Right lobe of liver (tissue), 6 donors: ENCODE measurements around the gene SLC38A10. TPM values are rescaled to one million over a fixed set of nuclear protein-coding genes. Genes with fewer than 3 reads are reported as not detected.

Source experiments
- ATAC-seq, 4 donors: fragments of 200-7000 bp; cut with Tn5 transposase; one replicate each; pipeline ENCODE4 v1.9.1; 2020; ENCODE audit warnings: mild to moderate bottlenecking in 4 of 4, moderate library complexity in 4 of 4
- DNase-seq, 3 donors: peaks; one replicate each; pipeline ENCODE4 v3.0.0-alpha.2; 2020
- H3K27ac ChIP-seq, 3 donors: fragments of 200-600 bp; one replicate each; pipeline ENCODE4 v1.8.0; 2022
- H3K27me3 ChIP-seq, 2 donors: fragments of 200-600 bp; one replicate each; pipeline ENCODE4 v1.8.0; 2022
- H3K36me3 ChIP-seq, 4 donors: fragments of 200-600 bp; sonication (generic) in 1 of 4; one replicate each; pipeline versions ENCODE4 v1.5.1 to v1.8.0; 2017 to 2022; ENCODE audit warnings: control low read depth in 1 of 4
- H3K4me1 ChIP-seq, 4 donors: fragments of 200-600 bp; sonication (generic) in 1 of 4; one replicate each; pipeline versions ENCODE4 v1.5.1 to v1.8.0; 2017 to 2022; ENCODE audit warnings: control low read depth in 1 of 4
- H3K4me3 ChIP-seq, 3 donors: fragments of 200-600 bp; one replicate each; pipeline ENCODE4 v1.8.0; 2022
- H3K9me3 ChIP-seq, 4 donors: fragments of 200-600 bp; sonication (generic) in 1 of 4; one replicate each; pipeline versions ENCODE4 v1.5.1 to v1.8.0; 2017 to 2022; ENCODE audit warnings: control low read depth in 1 of 4
- CTCF ChIP-seq, 4 donors: fragments of 200-600 bp in 3 of 4; fragments of 450-650 bp in 1 of 4; IDR thresholded peaks; one replicate each; pipeline versions ENCODE4 v1.5.1 to v1.8.0; 2016 to 2022; ENCODE audit warnings: antibody characterized with exemption in 4 of 4, mild to moderate bottlenecking in 2 of 4
- POLR2A ChIP-seq: fragments of 450-650 bp; IDR thresholded peaks from one replicate; pipeline ENCODE4 v1.6.1; 2017; ENCODE audit warnings: antibody characterized with exemption, mild to moderate bottlenecking
- WGBS: methylation state at CpG from one replicate; pipeline ENCODE4 v1.1.6; 2018; ENCODE audit warnings: low coverage, low lambda C conversion rate; ENCODE audit not compliant: insufficient coverage; ENCODE audit errors: missing lambda C conversion rate; 5-methylcytosine and 5-hydroxymethylcytosine counted together
- intact Hi-C, 2 donors: fragments of 100-400 bp; cut with DNase I; formaldehyde crosslinking; loops; one replicate each; pipeline versions ENCODE4 v1.11.2 to v1.14.1; 2022
- total RNA-seq, 6 experiments: library from RNA; depleted of rRNA in 2 of 6; stranded (reverse); fragments of >200 nt in 2 of 6; fragmentation: NEBNext Ultra II Directional in 3 of 6; extraction: Animal tissue kit (Norgen Biotek cat#: 25700) in 3 of 6; gene quantifications; one replicate each; pipeline versions ENCODE4 v1.1.0 to v1.2.4, GENCODE V29; 2016 to 2023
- donor health status: DM: no; HTN: yes; CAD: no.
- donor health status: DM: no; HTN: no; CAD: no.
- donor health status: DM: no; HTN: no; CAD: no.
- donor health status: DM: no; HTN: yes; CAD: no.
- donor health status: DM: no; HTN: yes; CAD: no.

The SLC38A10 gene
- total RNA-seq, 6 experiments from 2014 or later: 60.9 to 104 (median 86.1) TPM

GRCh38 chr17:81302324-81302723 lies 7.2 kb upstream of the SLC38A10 start:
- peaks cover 0 to 23% (median 8%) of the 10 kb centered on the region in 4 donors for H3K4me1 ChIP-seq
- no peak for DNase-seq
- intact Hi-C loops: no loop called here
- no peaks in the 10 kb centered on the region for H3K27me3 ChIP-seq
- H3K9me3 ChIP-seq: no peaks in the 10 kb centered on the region
- H3K4me3 ChIP-seq: no peak overlapping the region
- H3K27ac ChIP-seq: no peak overlapping the region
- TF ChIP-seq CTCF (IDR thresholded peaks at IDR 0.05) (no peak), POLR2A (no peak)
- no CpG with 5 or more reads among the region's 10 CpGs for WGBS
- no peaks in the 10 kb centered on the region for H3K36me3 ChIP-seq
- no peak for ATAC-seq

GRCh38 chr17:81301195-81302144 lies 6.4 kb upstream of the SLC38A10 start:
- no peak overlapping the region for H3K4me3 ChIP-seq
- H3K9me3 ChIP-seq: no peaks in the 10 kb centered on the region
- TF ChIP-seq CTCF (IDR thresholded peaks at IDR 0.05) (no peak), POLR2A (no peak)
- H3K27ac ChIP-seq: no peak overlapping the region
- H3K4me1 ChIP-seq: peaks cover 0 to 24% (median 8%) of the 10 kb centered on the region in 4 donors
- H3K27me3 ChIP-seq: no peaks in the 10 kb centered on the region
- WGBS: 55% methylated on average over 14 of the region's 37 CpGs
- DNase-seq (no peak), ATAC-seq (peak in 1 of 4 donors; percentile 3)
- intact Hi-C loops: no loop called here
- no peaks in the 10 kb centered on the region for H3K36me3 ChIP-seq

GRCh38 chr17:81300586-81301155 lies 5.6 kb upstream of the SLC38A10 start:
- no peaks in the 10 kb centered on the region for H3K27me3 ChIP-seq
- intact Hi-C loops: no loop called here
- no peak overlapping the region for H3K27ac ChIP-seq
- DNase-seq (no peak), ATAC-seq (no peak)
- WGBS: 79% methylated on average over 14 of the region's 19 CpGs
- H3K36me3 ChIP-seq: no peaks in the 10 kb centered on the region
- peaks cover 0 to 32% (median 8%) of the 10 kb centered on the region in 4 donors for H3K4me1 ChIP-seq
- TF ChIP-seq CTCF (IDR thresholded peaks at IDR 0.05): no peak
- TF ChIP-seq POLR2A: no peak
- H3K9me3 ChIP-seq: no peaks in the 10 kb centered on the region
- H3K4me3 ChIP-seq: no peak overlapping the region

GRCh38 chr17:81299846-81300585 lies 4.9 kb upstream of the SLC38A10 start:
- Histone ChIP-seq H3K27me3 (no peaks in the 10 kb centered on the region), H3K9me3 (no peaks in the 10 kb centered on the region), H3K36me3 (no peaks in the 10 kb centered on the region), H3K4me1 (peaks cover 0 to 33% (median 8%) of the 10 kb centered on the region in 4 donors), H3K4me3 (no peak overlapping the region), H3K27ac (peak overlapping the region; percentile 74 to 91 (median 89))
- intact Hi-C loops: no loop called here
- TF ChIP-seq CTCF (IDR thresholded peaks at IDR 0.05) (no peak), POLR2A (no peak)
- 90% methylated on average over 9 of the region's 19 CpGs for WGBS
- no peak for ATAC-seq
- no peak for DNase-seq
